ENCODE measurements around the gene FRMD1.

Gene FRMD1

DNA sequence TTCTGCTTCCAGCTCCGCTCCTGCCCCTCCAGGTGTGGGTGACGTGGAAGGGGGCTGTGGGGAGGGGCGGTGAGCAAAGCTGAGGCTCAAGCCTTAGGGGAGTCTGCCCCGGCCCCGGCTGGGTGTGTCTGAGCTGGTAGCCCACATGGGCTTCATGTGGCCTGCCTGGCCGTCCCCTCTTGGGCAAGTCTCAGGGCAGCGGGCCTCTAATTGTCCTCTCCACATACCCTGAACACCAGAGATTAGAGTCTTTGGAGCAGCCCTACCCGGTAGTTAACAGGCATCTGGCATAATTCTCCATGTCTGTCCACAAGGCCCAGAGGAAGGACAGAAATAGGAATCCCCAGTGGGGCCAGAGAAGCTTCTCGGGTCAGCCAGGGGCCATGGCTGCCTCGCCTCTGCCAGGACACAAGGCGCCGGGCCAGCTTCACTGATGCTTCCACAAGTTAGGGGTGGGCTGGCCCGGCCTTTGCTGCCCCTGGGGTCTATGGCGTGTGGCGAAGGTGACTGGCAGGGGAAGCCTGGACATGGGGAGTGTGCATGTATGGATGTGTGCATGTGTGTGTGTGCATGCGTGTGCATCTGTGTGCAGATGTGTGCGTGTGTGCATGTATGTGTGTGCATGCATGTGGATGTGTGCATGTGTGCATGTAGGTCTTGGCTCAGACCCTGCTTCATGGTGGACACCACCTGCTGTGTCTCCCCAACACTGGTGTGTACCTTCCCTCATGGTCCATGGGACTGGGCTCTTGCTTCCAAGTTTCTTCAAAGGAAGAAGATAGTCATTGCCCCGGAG is 24.0 kb downstream of the FRMD1 start:
- DNase-seq (ENCODE audit: low read depth), result no peak
- no peak overlapping the region for H3K4me3 ChIP-seq (ENCODE audit: low read depth, low read length)
- TF ChIP-seq, protein P1, sequence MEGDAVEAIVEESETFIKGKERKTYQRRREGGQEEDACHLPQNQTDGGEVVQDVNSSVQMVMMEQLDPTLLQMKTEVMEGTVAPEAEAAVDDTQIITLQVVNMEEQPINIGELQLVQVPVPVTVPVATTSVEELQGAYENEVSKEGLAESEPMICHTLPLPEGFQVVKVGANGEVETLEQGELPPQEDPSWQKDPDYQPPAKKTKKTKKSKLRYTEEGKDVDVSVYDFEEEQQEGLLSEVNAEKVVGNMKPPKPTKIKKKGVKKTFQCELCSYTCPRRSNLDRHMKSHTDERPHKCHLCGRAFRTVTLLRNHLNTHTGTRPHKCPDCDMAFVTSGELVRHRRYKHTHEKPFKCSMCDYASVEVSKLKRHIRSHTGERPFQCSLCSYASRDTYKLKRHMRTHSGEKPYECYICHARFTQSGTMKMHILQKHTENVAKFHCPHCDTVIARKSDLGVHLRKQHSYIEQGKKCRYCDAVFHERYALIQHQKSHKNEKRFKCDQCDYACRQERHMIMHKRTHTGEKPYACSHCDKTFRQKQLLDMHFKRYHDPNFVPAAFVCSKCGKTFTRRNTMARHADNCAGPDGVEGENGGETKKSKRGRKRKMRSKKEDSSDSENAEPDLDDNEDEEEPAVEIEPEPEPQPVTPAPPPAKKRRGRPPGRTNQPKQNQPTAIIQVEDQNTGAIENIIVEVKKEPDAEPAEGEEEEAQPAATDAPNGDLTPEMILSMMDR (conservative IDR thresholded peaks at IDR 0.05; ENCODE audit: low read depth, low read length), result no peak

DNA sequence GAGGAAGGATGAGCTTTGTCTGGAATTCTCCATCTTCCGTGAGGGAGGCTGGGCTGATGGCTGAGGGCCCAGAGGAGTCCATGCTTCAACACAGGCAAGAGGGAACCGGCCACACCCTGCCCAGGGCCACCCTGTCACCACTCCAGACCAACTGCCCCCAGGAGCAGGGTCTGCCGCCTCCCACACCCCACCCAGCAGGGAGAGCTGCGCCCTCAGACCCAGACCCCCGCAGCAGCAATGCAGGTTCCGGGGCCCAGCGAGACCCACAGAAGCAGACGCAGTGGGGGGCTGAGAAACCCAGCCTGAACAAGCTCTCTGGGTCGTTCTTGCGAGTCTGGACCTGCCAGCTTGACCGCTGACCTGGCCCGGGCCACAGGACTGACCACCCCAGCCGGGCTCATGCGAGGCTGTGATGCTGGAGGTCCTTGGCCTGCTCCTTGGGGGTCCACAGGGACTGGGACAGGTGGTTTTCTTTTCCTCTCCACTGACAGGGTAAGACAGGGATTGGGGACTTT is 25.0 kb downstream of the FRMD1 start:
- TF ChIP-seq, protein P1 (conservative IDR thresholded peaks at IDR 0.05; ENCODE audit: low read depth, low read length), result no peak
- H3K4me3 ChIP-seq (ENCODE audit: low read depth, low read length), result no peak overlapping the region
- no peak for DNase-seq (ENCODE audit: low read depth)

DNA sequence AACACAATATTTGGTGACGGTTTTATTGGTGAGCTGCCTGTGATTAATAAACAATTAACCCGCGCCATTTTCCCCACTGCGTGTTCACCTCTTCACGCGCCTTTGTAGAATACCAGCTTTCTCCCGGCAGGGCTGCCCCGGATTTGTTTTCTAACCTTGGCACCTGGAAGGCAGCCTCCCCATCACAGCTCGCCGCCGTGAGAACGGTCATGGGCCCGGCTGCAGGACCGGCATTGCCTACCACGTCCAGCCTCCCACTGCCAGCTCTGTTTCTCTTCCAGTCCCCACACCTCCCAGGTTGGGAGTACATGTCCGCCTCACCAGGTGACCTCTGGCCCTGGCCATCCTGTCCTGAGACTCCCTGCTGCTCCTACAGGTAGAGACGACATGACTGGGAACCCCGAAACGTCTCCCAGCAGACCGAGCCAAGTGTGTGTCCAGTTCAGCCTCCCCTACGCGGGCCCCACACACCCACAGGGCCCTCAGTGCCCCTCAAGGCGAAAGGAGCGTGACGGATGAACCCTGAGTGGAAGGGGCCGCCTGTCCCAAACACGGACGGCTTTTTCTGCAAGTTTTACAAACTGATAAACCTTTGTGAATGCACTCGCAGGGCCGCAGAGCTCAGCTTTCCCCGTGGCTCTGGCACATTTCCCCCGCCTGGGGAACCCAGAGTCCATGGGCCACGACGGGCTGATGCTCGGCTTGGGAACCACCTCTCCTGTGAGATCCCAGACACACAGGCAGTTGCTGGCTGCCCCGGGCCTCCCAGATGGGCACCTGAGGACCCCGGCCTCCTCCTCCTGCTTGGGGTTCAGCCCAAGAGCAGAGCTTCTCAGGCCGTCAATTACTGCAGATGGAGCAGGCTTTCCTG is 25.7 kb downstream of the FRMD1 start:
- DNase-seq (ENCODE audit: low read depth), result no peak
- TF ChIP-seq, protein P1 (conservative IDR thresholded peaks at IDR 0.05; ENCODE audit: low read depth, low read length), result no peak
- no peak overlapping the region for H3K4me3 ChIP-seq (ENCODE audit: low read depth, low read length)

DNA sequence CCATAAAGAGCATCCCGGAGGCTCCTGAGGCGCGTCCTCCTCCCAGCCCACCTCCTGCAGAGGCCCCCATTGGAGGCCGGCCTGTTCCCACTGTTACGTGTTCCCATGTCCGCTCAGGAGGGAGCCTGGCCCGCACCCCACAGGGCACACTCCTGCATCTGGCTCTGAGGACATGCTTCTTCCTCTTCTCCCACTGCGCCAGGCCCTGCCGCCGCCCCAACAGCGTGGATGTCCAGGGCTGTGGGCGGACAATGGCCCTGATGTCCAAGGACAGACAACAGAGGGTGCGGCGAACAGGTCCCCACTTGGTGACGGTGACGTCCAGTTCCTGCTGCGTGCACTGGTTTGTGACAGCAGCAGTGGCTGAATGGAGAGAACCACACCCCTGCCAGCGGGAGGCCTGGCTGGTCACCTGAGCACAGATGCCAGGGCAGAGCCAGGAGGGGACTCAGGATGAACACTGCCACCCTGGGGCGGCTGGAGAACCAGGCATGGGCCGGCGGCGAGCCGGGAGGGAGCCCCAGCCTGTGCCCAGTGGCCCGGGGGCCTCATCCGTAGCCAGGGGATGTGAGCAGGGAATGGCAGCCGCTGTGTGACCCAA is 26.6 kb downstream of the FRMD1 start:
- TF ChIP-seq, protein P1 (conservative IDR thresholded peaks at IDR 0.05; ENCODE audit: low read depth, low read length), result no peak
- no peak for DNase-seq (ENCODE audit: low read depth)
- H3K4me3 ChIP-seq (ENCODE audit: low read depth, low read length), result no peak overlapping the region

DNA sequence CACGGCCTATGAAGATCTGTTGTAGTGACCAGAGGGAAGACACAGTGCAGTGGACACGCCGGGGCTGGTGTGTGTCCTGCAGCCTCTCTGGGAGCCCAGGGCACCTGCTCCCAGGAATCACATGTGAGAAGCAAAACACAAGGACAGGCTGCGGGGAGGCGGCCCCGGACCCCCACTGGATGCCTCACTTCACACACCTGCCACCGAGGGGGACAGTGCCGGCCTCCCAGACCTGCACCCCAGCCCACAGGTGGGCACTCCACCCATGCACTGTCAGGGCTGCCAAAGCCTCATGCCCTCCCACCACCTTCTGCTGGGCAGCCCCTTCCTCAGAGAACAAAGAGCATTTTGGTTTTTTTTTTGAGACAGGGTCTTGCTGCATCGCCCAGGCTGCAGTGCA is 27.4 kb downstream of the FRMD1 start:
- no peak overlapping the region for H3K4me3 ChIP-seq (ENCODE audit: low read depth, low read length)
- TF ChIP-seq, protein P1 (conservative IDR thresholded peaks at IDR 0.05; ENCODE audit: low read depth, low read length), result no peak
- no peak for DNase-seq (ENCODE audit: low read depth)

DNA sequence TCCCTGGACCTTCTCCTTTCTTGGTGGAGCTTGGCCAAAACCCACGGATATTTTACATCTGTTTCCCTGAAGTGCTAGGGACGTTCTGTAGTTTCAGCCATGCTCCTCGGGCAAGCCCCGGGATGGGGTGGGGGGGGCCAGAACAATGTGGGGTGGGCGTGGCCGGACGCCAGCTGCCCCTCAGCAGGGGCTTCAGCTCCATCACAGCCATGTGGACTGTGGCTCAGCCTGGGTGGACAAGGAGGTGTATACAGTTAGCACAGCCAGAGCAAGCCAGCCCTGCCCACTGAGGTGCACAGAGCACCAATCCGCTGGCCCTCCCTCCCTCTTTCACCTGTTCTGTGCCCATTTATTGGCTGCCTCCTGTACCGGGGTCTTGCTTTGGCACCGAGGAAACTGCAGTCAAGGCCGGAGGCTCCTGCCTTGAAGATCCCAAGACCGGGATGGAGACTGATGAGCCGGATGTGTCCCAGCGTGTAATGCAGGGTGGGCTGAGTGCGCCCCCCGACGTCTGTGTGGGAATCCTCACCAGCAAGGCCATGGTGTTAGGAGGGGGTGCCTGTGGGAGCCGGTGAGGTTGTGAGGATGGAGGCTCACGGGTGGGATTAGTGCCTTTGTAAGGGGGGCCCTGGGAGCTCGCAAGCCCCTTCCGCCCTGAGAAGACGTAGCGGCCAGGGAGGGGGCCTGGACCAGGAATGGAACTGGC is 28.0 kb downstream of the FRMD1 start:
- peak; percentile 55 for DNase-seq (ENCODE audit: low read depth)
- H3K4me3 ChIP-seq (ENCODE audit: low read depth, low read length), result no peak overlapping the region
- TF ChIP-seq, protein P1 (conservative IDR thresholded peaks at IDR 0.05; ENCODE audit: low read depth, low read length), result peak; percentile 62

Data from choroid plexus epithelial cell (primary cell).